Measurements from ENCODE around the gene CHRM1.

CHRM1 gene

GRCh38 chr11:62925745-62926679 lies 4.8 kb upstream of the CHRM1 start:
- no peak for DNase-seq

GRCh38 chr11:62925308-62925707 lies 4.1 kb upstream of the CHRM1 start:
- no peak for DNase-seq

GRCh38 chr11:62923601-62924411 lies 2.6 kb upstream of the CHRM1 start:
- peak; percentile 29 for DNase-seq

GRCh38 chr11:62922653-62923431 lies 1.7 kb upstream of the CHRM1 start:
- no peak for DNase-seq

DNA sequence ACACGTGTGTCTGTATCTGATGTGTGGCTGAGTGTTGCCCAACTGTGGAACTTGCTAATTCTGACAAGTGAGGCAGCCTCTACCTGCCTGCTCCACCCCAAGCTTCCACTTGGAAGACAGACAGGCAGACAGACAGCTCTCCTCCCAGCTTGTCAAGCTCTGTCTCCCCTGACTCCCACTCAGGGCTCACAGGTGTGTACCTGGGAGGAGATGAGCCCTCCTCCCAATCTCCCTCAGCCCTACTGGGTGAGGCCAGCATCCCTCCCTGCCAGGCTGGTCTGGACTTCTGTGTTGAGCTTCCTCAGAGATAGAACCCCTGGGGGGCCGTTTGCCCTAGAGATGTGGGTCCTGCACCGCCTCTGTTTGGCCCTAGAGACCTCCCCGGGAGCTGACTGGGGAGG lies 1.0 kb upstream of the CHRM1 start:
- DNase-seq = no peak

DNA sequence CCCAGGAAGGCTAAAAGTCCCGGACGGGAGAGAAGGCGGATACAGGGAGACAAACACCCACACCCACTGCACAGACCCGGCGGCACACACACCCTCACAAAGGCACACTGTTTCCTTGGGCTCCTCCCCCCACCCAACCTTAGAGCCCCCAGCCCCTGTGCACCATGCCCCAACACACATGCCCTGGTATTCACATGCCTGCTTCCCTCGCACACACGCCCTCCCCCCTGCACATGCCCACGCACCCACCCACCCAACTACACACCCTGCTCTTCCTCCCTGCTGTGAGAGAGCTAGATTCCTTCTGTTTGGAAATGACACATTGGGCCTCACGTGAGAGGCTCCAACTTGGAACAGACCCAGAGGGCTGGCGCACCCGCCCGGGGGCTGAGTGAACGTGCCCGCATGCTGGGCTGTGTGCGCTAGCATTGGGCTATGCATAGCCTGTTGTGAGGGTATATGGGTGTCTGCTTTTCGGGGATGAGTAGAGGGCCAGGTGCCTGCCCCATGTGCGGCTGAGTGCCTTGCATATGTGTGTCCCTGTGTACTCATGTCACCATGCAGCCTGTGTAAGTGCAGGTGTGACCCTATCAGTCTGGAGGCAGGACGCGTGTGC lies 518 bp upstream of the CHRM1 start:
- DNase-seq = no peak

GRCh38 chr11:62919898-62920640 lies 1.1 kb downstream of the CHRM1 start:
- no peak for DNase-seq

GRCh38 chr11:62919476-62919875 lies 1.7 kb downstream of the CHRM1 start:
- no peak for DNase-seq

GRCh38 chr11:62918531-62918930 lies 2.6 kb downstream of the CHRM1 start:
- DNase-seq = no peak

DNA sequence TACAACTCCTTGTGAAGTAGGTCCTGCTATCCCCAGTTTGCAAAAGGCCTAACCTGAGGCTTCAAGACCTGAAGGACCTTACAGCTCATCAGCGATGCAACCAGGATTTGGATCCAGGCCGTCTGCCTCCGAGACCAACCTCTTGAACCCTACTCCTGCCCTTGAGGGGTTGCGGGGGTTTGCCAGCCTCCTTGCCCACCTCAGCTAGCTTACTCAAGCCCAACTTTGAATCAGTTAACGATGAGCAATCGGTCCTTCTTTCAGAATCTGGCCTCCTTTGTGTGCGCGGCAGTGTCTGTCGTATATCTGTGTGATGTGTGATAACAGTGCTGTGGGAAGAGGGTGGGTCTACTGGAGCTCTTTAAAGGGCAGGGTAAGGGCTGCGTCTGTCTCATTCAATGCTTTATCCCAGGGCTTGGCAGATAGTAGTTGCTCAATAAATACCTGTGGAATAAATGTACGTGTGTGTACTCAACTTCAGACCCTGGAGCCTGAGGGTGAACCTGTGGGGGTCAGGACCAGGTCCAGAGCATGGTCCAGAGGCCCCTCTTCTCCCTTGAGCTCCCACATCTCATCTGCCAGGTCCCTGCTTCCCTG lies 3.2 kb downstream of the CHRM1 start:
- no peak for DNase-seq

DNA sequence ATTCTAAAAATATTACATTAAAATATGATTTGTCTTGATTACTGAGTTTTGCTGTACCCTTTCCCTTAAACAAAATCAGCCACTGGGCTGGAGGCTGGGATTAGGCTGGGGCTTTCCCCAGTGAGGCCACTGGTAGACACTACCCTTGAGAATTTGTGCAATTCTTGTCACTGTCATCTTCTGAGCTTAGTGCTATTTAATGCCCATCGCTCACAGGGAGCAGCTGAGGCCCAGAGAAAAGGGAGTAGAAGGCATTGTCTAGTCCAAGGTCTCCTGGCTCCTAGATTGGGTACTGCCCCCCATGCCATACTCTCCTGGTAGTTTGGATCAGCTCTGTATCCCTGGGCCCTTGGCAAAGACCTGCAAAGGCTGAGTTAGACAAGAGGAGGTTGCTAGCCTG lies 6.7 kb downstream of the CHRM1 start:
- no peak for DNase-seq

GRCh38 chr11:62912268-62912667 lies 8.9 kb downstream of the CHRM1 start:
- no peak for DNase-seq

GRCh38 chr11:62911137-62912130 lies 9.7 kb downstream of the CHRM1 start:
- DNase-seq = no peak

DNA sequence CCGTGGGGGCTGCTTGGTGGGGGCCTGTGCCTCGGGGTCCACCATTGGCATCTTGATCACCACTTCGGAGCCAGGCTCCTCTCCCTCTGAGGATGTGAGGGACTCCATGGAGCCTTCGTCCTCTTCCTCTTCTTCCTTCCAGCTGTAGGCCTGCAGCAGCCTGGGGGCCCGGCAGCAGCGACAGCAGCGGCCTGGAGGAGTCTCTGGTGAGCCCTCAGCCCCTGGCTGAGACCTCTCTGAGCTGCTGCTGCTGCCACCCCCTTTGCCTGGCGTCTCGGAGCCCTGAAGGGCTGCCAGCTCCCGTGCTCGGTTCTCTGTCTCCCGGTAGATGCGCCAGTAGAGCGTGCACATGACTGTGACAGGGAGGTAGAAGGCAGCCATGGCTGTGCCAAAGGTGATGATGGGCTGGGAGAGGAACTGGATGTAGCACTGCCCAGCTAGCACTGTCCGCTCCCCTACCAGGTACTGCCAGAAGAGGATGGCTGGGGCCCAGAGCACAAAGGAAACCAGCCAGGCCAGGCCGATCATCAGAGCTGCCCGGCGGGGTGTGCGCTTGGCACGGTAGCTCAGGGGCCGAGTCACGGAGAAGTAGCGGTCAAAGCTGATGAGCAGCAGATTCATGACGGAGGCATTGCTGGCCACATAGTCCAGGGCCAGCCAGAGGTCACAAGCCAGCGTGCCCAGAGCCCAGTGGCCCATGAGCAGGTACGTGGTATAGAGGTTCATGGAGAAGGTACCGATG lies 10.9 kb downstream of the CHRM1 start:
- no peak for DNase-seq

GRCh38 chr11:62909107-62909894 lies 11.9 kb downstream of the CHRM1 start:
- DNase-seq = peak; percentile 11

DNA sequence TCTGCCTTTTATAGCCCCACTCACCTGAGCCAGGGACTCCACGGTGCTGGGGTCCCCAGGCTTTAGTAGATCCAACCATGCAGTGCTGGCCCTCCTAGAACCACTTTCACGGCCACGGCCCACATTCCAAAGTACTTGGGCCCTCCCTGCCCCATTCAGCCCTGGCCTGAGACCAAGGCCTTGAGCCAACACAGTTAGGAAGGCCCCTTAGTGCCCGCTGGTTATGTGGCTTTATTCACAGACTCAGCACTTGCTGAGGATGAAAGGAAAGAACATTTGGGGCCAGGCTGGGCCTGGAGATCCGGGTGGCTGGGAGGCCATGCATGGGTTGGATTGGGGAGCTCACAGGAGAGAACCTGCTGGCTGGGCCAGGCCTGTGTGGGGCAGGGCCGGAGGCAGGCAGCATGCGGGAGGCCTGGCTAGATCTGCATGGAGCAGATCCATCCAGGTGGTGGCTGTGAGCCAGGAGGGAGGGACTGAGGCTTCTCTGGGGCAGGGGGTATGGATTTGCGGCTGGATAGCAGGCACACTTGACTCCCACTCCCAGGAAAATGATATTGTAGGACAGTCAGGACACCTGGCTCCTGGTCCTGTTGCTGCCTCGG lies 12.6 kb downstream of the CHRM1 start:
- no peak for DNase-seq

GRCh38 chr11:62905927-62906531 lies 15.1 kb downstream of the CHRM1 start:
- DNase-seq = peak; percentile 82

DNA sequence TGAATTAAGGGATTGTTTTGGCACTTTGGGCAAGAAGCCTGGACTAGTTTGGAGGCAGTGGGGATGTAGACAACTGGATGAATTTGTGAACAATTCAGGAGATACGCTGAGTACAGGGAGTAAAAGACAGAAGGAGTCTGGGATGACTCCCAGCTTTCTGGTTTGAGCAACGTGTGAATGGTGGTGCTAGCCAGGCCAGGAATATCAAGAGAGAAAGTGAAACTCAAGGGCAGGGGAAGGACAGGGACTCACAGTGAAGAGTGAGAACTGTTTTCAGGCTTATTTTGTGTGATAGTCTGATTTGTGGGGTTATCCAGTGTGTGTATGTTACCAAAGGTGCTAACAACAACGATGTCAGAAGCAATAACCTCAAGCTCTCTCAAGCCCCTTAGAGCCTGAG lies 15.9 kb downstream of the CHRM1 start:
- DNase-seq = no peak
